Left lobe of liver (tissue), 2 donors: ENCODE results near the gene SCGB3A1. TPM values are rescaled to one million over a fixed set of nuclear protein-coding genes. Genes with fewer than 3 reads are reported as not detected.

Source experiments
- ATAC-seq: fragments of 200-7000 bp; cut with Tn5 transposase; one replicate; pipeline ENCODE4 v1.9.1; 2020; ENCODE audit warnings: mild to moderate bottlenecking, moderate library complexity
- DNase-seq: peaks from one replicate; pipeline ENCODE4 v3.0.0-alpha.2; 2020; ENCODE audit warnings: low spot score
- total RNA-seq: library from RNA; stranded (reverse); gene quantifications from one replicate; pipeline ENCODE4 v1.2.1, GENCODE V29; 2021
- donor health status: DM: no; HTN: no; CAD: no; lungs with moderate emphysema.
- donor health status: DM: no; HTN: yes; CAD: no.

The SCGB3A1 gene
- total RNA-seq, 1 donor from 2014 or later = 0.93 TPM

DNA sequence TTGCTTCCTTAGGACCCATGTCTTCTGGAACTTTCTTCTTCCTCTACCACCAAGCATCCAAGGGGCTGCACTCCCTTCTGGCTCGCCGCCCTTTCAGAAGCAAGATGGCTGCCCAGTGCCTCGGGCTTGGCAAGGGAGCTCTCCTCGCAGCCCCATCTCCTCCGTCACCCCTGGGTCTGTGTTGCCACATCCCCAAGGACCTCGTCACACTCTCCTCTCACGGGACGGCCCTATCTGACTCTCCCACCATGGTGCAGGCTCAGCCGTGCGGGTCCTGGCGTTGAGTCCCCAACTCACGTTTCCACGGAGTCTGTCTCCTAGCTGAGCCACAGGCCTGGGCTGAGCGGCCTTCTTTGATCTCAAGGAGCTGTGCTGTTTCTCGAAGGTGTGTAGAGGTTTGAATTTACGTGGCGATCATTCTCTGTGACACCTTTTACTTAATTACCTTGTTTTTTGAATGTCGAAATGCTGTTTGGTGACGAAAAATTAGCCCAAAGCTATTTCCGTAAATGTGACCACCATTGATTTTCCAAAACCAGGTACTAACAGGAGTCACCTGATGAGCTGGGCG is 15.0 kb upstream of the SCGB3A1 start:
- ATAC-seq (no peak), DNase-seq (no peak)

DNA sequence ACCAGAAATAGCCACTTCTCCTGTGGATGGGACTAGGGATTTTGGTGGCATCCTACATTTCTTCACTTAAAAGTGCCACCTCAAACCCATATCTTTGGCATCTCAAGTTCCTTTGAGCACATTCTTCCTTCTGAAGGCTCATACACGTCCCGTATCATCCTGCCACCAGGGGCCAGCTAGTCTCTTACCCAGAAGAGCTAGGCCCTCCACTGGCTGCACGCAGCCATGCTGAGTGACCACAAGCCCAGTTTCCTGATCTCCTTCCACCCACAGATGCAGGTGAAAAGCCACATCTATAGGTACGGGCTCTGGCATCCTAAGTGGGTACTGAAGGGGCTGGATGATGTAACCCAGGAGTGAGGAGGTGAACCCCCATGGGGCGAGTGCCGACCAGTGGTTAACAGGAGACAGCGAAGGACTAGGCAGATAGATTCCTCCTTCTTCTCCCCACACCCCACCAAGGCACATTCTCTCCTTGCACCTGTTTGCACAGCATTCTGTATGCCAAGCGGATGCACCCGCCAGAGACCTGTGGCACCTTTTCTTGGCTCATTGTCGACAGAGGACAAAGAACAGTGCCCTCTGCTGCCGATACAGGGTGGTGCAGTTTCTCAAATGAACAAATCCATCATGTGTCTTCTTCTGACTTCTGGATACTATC is 14.4 kb upstream of the SCGB3A1 start:
- DNase-seq (no peak), ATAC-seq (peak; percentile 86)

DNA sequence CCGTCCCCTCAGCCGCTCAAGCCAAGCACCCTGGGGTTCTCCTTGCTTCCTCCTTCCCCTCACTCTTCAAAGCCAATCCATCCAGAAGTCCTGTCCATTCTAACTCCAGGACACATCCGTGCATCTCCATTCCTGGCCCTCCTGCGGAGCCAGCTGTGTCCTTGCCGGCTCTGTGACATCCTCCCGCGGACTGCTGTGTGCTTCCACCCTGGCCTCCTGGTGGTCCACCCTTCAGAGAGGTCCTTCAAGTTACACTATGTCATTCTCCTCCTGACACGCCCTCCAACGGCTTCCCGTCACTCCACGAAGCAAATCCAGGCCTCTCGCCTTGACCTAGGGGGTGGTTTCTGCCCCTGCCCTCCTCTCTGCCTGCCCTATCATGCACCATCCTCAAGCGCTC is 13.0 kb upstream of the SCGB3A1 start:
- DNase-seq (no peak), ATAC-seq (no peak)

DNA sequence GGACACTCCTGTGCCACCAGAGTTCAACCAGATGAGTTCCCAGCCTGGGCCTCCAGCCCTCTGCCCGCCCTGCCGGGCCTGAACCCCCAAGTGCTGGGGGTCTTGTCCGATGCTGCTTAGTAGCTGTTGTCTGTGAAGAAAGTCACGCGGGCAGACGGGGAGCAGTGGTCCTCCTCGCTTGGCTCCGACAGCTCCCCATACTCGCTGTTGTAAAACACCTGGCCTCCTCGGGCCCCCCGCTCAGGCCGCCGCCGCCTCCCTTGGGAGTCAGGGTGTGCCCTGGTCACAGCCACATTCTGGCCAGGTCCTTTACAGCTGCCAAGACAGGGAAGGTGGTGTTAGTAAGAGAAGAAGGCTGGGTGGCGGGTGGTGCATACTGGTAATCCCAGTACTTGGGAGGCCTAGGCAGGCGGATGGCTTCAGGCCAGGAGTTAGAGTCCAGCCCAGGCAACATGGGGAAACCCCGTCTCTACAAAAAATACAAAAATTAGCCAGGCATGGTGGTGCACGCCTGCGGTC is 11.8 kb upstream of the SCGB3A1 start:
- DNase-seq = no peak
- ATAC-seq = no peak

DNA sequence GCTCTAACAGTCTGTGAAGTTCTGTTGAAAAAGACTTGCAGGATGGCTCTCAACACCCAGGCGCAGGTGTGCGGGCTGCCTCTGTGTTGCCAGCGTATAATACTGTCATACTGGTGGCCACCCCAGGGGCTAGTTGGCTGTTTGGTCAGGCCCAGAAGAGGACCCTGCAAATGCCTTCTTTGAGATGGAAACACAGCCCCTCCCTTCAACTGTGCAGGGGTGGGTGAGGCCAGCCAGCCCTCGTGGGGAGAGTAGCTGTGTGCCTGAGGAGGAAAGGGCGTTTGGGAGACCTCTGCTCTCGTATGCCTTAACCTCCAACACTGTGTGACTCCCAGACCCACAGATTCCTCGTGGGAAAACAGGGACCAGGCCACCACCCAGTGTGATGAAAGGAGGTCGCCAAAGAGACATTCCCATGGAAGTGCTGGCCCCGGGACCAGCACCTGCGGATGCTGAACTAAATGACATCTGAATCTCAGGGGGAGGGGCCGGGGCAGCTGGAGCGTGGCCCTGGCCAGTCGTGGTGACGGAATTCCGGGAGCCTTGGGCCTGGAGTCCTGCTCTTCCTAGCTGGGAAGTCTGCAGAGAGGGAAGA is 11.3 kb upstream of the SCGB3A1 start:
- DNase-seq (no peak), ATAC-seq (no peak)

DNA sequence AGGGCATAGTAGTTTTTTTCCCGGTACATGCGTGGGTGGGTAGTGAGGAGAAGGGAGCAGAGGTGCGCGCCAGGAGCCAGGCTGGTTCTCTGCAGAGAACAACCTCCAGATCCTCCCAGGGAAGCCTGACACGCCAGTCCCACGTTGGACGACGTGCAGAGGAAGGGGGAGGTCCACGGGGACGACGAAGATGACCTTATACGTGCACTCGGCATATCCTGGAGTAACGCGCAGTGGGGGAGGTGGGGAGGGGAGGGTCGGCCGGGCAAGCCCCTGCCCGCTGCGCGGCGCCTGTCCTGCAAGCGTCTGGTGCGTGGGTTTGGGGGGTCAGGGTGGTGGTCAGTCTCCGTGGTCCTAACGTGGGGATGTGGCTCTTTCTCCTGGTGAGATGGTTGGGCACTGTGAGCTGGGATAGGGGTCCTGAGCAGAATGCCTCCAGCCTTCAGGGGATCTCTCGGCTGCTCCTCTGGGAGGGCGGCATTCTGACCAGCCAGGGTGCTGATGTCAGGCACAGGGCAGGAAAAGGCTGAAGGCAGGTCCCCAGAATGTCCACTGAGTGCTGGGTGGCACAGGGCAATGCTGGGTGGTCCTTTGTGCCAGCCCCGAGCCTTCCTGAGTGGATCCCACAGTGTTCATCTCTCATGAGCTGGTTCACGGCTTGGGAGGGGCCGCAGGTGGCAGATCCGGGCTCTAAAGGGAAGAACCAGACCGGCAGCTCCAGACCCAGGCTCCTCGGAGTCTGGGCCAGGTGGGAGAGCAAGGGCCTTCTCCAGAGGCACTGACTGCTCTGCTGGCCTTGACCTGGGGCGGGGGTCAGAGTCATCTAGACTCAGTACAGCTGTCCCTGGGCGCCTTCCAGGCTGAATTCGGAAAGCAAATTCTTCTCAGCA is 10.5 kb upstream of the SCGB3A1 start:
- no peak for DNase-seq
- ATAC-seq = no peak

DNA sequence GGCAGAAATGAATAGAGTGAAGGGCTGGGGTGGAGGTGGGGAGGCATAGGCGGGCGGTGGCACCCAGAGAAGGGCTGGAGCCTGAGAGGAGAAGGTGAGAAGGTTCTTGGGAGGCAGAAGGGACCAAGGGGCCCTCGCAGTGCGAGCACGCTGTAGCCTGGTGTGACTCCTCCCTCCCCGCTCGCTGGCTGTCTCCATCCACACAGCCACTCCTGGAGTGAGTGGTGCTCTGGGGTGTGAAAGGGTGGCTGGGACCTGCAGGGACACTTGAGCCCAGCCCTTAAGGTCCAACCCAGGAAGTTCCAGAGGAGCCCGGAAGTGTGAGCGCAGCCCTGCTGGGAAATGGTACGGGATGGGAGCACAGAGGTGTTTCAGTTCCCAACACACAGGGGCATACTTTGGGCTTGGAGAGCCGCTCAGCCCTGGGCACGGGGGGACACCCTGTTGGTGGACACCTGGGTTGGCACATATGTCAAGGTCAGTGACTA is 9.3 kb upstream of the SCGB3A1 start:
- no peak for ATAC-seq
- no peak for DNase-seq

DNA sequence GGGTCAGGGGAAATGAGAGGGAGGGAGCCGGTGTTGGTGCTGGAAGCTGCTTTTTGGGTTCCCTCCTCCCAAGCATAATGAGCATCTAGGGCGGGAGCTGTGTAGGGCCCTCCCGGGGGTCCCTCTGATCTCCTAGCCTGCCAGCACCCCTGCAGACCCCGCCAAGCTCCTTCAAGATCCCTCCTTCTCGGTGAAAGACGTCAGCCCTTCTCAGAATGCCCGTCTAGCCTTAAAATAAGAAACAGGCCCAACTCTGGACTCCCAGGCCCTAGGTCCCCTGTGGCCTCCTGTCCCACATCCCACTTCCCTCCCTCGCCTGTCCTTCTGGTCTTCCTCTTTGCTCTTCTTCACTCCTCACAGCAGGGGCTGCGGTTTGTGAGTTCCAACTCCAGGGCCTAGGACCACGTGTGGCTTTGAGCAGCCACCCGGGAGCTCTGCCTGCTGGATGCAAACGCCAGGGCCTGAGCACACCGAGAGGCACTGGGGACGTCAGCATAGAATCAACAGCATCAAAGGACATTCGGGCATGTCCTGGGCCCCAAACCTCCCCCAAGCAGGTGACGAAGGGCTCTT is 8.8 kb upstream of the SCGB3A1 start:
- peak; percentile 35 for DNase-seq
- no peak for ATAC-seq

DNA sequence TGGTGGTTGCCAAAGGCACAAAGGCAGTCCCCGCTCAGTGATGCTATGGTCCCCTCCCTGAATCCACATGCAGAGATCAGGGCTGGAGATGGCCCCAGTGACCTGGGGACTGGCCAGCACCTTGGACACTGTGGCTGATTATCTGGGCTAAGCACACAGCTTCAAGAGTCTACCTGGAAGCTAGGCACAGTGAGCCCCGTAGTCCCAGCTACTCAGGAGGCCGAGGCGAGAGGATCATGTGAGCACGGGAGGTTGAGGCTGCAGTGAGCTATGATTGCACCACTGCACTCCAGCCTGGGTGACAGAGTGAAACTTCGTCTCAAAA is 8.3 kb upstream of the SCGB3A1 start:
- ATAC-seq (no peak), DNase-seq (no peak)

DNA sequence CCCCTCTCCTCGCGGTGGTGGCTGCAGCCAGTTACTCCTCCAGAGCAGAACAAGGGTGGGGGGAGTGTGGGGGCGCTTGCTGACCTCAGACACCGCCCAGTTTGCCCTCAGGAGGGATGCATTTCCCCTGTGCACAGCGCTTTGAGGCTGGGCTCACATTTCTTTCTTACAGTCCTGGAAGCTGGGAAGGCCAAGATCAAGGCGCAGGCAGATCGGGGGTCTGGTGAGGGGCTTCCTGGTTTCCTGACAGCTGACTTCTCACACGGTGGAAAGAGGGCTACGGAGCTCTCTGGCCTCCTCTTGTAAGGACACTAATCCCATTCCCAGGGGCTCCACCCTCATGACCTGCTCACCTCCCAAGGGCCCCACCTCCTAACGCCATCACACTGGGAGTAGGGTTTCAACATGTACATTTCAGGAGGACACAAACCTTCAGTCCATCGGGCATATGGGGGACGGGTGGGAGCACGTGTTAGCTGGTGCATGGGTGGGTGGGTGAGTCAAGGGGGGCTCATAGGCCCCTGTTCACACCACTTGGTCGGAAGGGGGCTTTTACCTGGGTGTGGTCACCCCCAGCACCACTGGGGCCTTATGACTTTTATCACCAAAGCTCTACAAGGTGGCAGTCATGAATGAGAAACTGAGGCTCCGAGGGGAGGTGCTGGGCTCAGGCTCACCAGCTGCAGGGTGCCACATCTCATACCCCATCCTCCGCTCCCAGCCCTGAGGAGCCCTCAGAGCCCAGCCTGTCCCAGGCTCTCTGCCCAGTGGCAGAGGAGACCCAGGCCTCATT is 7.7 kb upstream of the SCGB3A1 start:
- ATAC-seq (no peak), DNase-seq (peak; percentile 28)

DNA sequence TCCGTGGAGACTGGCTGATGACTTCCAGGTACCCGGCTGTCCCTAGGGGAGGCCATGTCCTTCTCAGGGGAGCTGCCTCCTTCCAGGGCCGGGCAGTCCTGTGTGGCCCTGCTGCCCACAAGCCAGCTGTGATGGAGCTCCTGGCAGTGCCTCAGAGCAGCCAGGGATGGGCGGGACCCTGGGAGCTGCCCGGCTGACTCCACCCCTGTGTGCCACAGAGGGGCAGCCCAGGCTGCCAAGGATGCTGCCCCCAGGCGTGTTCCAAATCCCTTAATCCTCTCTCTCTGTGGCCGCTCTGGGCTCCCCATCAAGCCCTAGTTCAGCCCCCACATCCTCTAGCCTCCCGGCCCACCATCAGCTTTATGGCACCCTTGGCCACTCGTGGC is 7.0 kb upstream of the SCGB3A1 start:
- ATAC-seq = no peak

DNA sequence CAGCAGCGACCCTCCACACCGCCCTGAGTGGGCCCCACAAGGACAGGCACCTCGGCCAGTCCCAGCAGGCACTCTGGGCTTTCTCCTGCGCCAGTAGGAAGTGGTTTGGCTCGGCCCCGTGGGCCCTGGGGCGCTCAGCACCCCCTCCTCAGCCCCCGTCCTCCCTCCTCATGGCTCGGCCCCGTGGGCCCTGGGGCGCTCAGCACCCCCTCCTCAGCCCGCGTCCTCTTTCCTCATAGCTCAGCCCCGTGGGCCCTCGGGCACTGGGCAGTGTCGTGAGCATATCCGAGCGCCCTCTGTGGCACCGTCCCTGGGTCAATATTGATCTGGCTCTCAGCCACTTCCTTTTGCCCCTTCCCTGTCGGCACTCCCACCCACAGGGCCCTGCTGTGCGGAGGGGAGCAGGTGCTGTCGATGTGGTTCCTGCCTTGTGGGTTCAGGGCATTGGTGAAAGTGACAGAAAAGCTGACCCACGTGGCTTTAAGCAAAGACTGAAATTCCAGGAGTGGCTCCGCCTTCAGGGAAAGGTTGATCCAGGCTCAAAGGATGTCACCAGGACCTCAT is 5.5 kb upstream of the SCGB3A1 start:
- ATAC-seq (no peak), DNase-seq (peak; percentile 43)

More for the DNA sequence above, 7.0 kb upstream of the SCGB3A1 start:
- no peak for DNase-seq

DNA sequence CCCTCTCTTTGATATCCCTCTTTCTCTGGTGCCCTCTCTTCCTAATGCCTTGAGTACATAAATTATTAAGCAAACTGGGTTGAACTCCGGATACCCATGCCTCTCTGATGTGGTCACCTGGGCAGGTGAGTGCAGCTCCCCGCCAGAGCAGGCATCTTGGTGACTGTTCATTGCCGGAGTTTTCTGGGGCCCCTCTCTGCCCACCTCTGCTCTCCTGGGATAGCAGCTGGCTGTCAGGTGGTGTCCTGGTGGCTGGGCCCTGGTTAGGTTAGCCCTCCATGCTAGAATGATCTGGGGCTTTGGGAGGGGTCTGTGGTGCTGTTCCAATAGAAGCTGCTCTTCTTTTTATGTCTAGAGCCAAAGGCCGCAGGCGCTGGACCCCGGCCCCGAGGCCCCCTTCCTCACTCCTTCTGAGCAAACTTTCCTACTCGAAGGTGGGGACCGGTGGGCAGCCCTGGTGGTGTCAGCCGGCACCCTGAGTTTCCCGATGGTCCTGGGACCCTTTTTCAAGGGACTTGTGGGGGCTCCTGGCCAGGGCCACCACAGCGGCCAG is 4.9 kb upstream of the SCGB3A1 start:
- DNase-seq (no peak), ATAC-seq (peak; percentile 8)

DNA sequence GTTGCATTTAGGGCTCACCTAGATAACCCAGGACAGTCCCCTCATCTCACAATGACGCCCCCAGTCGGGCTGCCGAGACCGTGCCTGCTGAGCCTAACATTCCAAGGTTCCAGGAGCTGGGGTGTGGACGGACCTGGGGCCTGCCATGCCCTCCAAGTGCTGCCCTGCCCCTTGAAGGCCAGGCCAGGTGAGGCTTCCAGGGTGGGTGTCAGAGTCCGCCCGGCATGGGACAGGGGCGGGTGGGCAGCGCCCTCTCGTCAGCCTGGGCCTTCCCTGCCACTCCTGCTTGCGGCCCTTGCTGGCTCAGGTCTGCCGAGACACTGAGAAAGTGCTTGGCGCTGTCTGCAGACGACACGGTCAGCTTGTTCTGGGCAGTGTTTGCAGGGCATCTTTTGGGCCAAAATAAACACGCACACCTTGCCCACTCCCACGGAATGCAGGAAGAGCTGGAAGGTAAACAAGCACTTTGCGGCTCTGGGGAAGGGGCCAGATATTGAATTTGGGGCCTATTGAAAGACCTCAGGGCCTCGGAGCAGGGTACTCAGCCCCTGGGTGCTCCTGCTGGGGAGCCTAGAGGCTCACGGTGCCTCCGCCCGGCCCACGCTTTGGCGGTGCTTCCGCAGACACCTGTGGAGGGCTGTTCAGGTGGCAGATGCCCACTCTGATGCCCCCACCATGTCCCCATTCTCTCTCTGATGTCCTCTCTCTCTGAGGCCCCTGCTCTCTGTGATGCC is 4.2 kb upstream of the SCGB3A1 start:
- ATAC-seq (peak; percentile 69), DNase-seq (peak; percentile 49)

DNA sequence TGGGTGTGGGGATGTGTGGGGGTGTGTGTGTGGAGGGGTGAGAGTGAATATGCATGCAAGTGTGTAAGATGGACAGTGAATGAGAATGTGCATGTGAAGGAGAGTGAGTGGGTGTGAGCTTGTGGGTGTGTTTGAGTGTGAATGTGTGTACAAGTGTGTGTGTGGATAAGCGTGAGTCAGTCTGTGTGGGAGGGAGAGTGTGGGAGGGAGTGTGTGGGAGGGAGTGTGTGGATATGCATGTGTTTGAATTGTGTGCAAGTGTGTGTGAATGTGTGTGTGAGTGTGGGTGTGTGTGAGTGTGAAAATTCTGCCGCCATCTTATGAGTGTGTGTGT is 3.7 kb upstream of the SCGB3A1 start:
- DNase-seq (no peak), ATAC-seq (no peak)

DNA sequence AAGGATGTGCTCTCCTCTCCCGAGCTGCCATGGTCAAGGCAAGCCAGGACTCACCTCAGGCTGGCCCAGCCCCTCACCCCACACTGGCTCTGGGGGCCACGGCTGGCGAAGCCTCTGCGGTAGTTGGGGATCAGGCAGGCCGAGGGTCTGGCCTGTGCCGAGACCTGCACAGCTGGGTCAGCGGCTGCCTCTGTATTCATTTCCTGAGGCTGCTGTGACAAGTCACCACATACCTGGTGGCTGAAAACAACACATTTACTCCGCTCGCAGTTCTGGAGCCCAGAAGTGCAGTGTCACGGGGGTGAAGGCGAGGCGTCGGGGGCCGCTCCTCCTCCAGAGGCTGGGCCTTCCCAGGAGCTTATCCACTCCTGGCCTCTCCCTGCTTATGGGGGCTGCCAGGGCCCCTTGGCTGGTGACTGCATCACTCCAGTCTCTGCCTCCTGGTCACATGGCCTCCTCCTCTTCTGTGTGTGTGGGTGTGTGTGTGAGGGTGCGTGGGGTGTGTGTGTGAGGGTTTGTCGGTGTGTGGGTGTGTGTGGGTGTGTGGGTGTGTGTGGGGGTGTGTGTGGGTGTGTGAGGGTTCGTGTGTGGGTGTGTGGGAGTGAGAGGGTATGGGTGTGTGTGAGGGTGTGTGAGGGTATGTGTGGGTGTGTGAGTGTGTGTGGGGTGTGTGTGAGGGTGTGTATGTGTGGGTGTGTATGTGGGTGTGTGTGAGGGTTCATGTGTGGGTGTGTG is 3.2 kb upstream of the SCGB3A1 start:
- no peak for ATAC-seq
- no peak for DNase-seq

DNA sequence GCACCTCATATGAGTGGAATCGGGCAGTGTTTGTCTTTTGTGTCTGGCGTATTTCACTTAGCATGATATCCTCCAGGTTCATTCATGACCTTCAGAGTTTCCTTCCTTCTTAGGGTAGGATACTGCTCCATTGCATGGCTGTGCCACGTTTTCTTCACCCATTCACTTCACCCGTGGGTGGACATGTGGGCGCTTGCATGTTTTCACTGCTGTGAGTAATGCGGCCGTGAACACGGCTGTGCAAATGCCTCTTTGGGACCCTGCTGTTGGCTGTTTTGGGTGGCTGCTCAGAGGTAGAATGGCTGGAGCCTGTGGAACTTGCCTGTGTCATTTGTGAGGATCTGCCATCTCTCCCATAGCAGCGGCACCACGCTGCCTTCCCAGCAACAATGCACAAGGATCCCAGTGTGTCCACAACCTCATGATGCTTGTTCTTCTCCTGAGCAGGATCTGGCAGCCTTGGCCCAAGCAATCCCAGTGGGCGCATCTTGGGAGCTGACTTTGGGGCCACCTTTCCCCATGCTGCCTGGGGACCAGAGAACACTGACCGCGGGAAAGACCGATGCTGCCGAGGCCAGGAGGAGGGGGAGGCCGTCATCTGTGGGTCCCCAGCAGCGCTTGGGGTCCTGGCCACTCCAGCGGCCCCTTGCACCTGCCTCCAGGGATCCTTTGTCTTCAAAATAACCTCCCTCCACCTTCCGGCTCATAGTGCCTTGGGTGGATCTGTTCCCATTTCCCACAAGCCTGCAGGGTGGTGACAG is 2.3 kb upstream of the SCGB3A1 start:
- ATAC-seq = no peak
- no peak for DNase-seq

DNA sequence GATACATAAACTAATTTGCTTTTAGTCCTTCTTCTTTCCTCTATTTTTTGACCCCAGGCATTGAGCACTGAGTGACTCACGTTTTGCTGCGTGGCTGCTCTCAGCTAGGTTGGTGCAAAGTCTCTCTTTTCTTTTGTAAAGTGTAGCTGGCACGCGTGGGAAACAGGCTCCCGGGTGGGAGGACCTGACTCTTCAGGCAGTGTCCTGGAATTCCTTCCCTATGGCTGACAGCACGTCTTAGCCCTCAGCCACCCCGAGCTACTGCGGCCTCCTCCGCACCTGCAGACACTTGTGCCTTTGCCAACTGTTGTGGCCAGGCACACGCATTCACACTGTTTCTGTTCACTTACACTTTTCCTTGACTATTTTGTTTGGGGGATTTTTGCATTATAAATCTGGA is 877 bp upstream of the SCGB3A1 start:
- DNase-seq (no peak), ATAC-seq (no peak)
